GM19023 (cell line): ENCODE measurements around the gene VAV1.
"Not testable (repeated sequence)": the region's sequence is repeated elsewhere in the genome, so short reads cannot be mapped to it uniquely, and the experiment has no call there.

Experiments
- ATAC-seq: cut with Tn5 transposase; IDR thresholded peaks from one replicate; pipeline ENCODE4 v1.9.1; 2021; ENCODE audit warnings: mild to moderate bottlenecking, moderate library complexity; ENCODE audit not compliant: unreplicated experiment

Gene VAV1

GRCh38 chr19:6811906-6812305 lies 39.4 kb downstream of the VAV1 start:
- no peak for ATAC-seq

GRCh38 chr19:6812612-6813011 lies 40.1 kb downstream of the VAV1 start:
- no peak for ATAC-seq

- ATAC-seq: no peak
Measured at GRCh38 chr19:6813659-6814058, 41.2 kb downstream of the VAV1 start.

- no peak for ATAC-seq
Measured at GRCh38 chr19:6817179-6817578, 44.7 kb downstream of the VAV1 start.

GRCh38 chr19:6818246-6818645 lies 45.7 kb downstream of the VAV1 start:
- ATAC-seq: no peak

- ATAC-seq: no peak
Measured at GRCh38 chr19:6819323-6819722, 46.8 kb downstream of the VAV1 start.

GRCh38 chr19:6820237-6820636 lies 47.7 kb downstream of the VAV1 start:
- ATAC-seq: no peak

GRCh38 chr19:6821639-6822310 lies 49.3 kb downstream of the VAV1 start:
- no peak for ATAC-seq

- no peak for ATAC-seq
Measured at GRCh38 chr19:6822311-6822670, 49.8 kb downstream of the VAV1 start.

GRCh38 chr19:6825076-6825774 lies 52.7 kb downstream of the VAV1 start:
- no peak for ATAC-seq

- no peak for ATAC-seq
Measured at GRCh38 chr19:6826281-6826920, 53.9 kb downstream of the VAV1 start.

- no peak for ATAC-seq
Measured at GRCh38 chr19:6828306-6828697, 55.8 kb downstream of the VAV1 start.

GRCh38 chr19:6828698-6829633 lies 56.5 kb downstream of the VAV1 start:
- ATAC-seq: no peak

GRCh38 chr19:6829829-6830228 lies 57.3 kb downstream of the VAV1 start:
- ATAC-seq: not testable (repeated sequence)

GRCh38 chr19:6831084-6831483 lies 58.6 kb downstream of the VAV1 start:
- not testable (repeated sequence) for ATAC-seq

- no peak for ATAC-seq
Measured at GRCh38 chr19:6832412-6832811, 59.9 kb downstream of the VAV1 start.

- ATAC-seq: no peak
Measured at GRCh38 chr19:6833166-6833790, 60.8 kb downstream of the VAV1 start.

GRCh38 chr19:6834433-6834832 lies 61.9 kb downstream of the VAV1 start:
- ATAC-seq: no peak

- no peak for ATAC-seq
Measured at GRCh38 chr19:6835501-6835900, 63.0 kb downstream of the VAV1 start.

- ATAC-seq: no peak
Measured at GRCh38 chr19:6837525-6837924, 65.0 kb downstream of the VAV1 start.
